K562 (cell line): Measurements from ENCODE around the gene FASTKD2. TPM values are rescaled to one million over a fixed set of nuclear protein-coding genes. Genes with fewer than 3 reads are reported as not detected.
A peak's percentile ranks its signal among the peaks of the same experiment; 100 is the strongest.

Experiments
- ATAC-seq: fragments of 200-7000 bp; cut with Tn5 transposase; 3 replicates; pipeline ENCODE4 v1.9.1; 2020; ENCODE audit warnings: moderate library complexity
- Bru-seq: library from RNA; stranded (reverse); fragments of 400-500 nt; gene quantifications from one replicate; lab custom pipeline; 2021; lab: Mats Ljungman, UMichigan
- BruChase-seq, 2 experiments: library from RNA; stranded (reverse); fragments of 400-500 nt; gene quantifications; one replicate each; lab custom pipeline; 2021; lab: Mats Ljungman, UMichigan
- BruUV-seq: library from RNA; stranded (reverse); fragments of 400-500 nt; replicated peaks from 2 replicates; lab custom pipeline; 2021; lab: Mats Ljungman, UMichigan
- CTCF ChIA-PET: fragments of 300-600 bp; formaldehyde crosslinking; extraction: SDS; loops from one replicate; lab custom pipeline; 2021; ENCODE audit warnings: low intra/inter-chr PET ratio; lab: Yijun Ruan, JAX
- POLR2A ChIA-PET: fragments of 300-600, 350-650 bp; sonication (Branson Sonifier 250); formaldehyde crosslinking; extraction: SDS; loops from one replicate; lab custom pipeline; 2021; ENCODE audit warnings: antibody characterized with exemption, inconsistent platforms; lab: Yijun Ruan, JAX
- DNase-seq, 4 experiments: peaks; one replicate each; pipeline versions ENCODE4 v3.0.0 to v3.0.0-alpha.2; 2011 to 2018; ENCODE audit warnings: low spot score in 3 of 4, mixed read lengths in 3 of 4; ENCODE audit errors: extremely low read depth in 1 of 4
- FAIRE-seq: peaks from 2 replicates; lab custom pipeline; 2011; peaks lifted over from hg19 to GRCh38; lab: Jason Lieb, UNC
- H2AFZ ChIP-seq: 2 replicates; pipeline ENCODE4 v1.6.0; 2011; ENCODE audit warnings: low read depth, low read length, control low read depth, inconsistent platforms
- H3K27ac ChIP-seq: fragments of 200-600 bp; 3 replicates; pipeline ENCODE4 v1.8.0; 2011; ENCODE audit warnings: low read depth, mild to moderate bottlenecking, control low read depth, inconsistent platforms, low read length, moderate library complexity, mixed read lengths; ENCODE audit errors: extremely low read depth
- H3K27me3 ChIP-seq, 2 experiments: fragments of 300-600 bp in 1 of 2; 2 replicates in 1 of 2; 3 replicates in 1 of 2; pipeline versions ENCODE4 v1.6.0 to v1.8.0; 2011; ENCODE audit warnings: inconsistent platforms in 2 of 2, low read length in 2 of 2, mild to moderate bottlenecking in 1 of 2, mixed read lengths in 1 of 2, moderate library complexity in 1 of 2; ENCODE audit not compliant: control insufficient read depth in 2 of 2, insufficient read depth in 2 of 2
- H3K36me3 ChIP-seq: fragments of 300-600 bp; 3 replicates; pipeline ENCODE4 v1.8.0; 2011; ENCODE audit warnings: mild to moderate bottlenecking, low read length, inconsistent platforms; ENCODE audit not compliant: control insufficient read depth, insufficient read depth
- H3K4me1 ChIP-seq, 2 experiments: fragments of 200-600 bp in 1 of 2; replicated peaks in 1 of 2; 2 replicates in 1 of 2; 3 replicates in 1 of 2; pipeline versions ENCODE4 v1.5.1 to v1.8.0; 2011; ENCODE audit warnings: inconsistent platforms in 2 of 2, low read length in 2 of 2, mild to moderate bottlenecking in 1 of 2, mixed read lengths in 1 of 2, moderate library complexity in 1 of 2; ENCODE audit not compliant: control insufficient read depth in 2 of 2, insufficient read depth in 2 of 2
- H3K4me2 ChIP-seq: 2 replicates; pipeline ENCODE4 v1.6.1; 2011; ENCODE audit warnings: low read length, control low read depth, inconsistent platforms, mixed read lengths; ENCODE audit not compliant: insufficient read depth
- H3K4me3 ChIP-seq: fragments of 200-600 bp; sonication (generic), shearing (Covaris generic); 2 replicates; pipeline ENCODE4 v1.5.1; 2016; ENCODE audit warnings: control low read depth, inconsistent platforms
- H3K79me2 ChIP-seq: fragments of 200-600 bp; 3 replicates; pipeline ENCODE4 v1.8.0; 2011; ENCODE audit warnings: low read length, inconsistent platforms; ENCODE audit not compliant: control insufficient read depth, insufficient read depth
- H3K9ac ChIP-seq, 2 experiments: 2 replicates each; pipeline versions ENCODE4 v1.6.0 to v1.6.1; 2011; ENCODE audit warnings: low read depth in 2 of 2, low read length in 2 of 2, control low read depth in 1 of 2, inconsistent platforms in 1 of 2, mild to moderate bottlenecking in 1 of 2, mixed read lengths in 1 of 2; ENCODE audit not compliant: insufficient read depth in 1 of 2
- H3K9me1 ChIP-seq: one replicate; pipeline ENCODE4 v1.6.0; 2011; ENCODE audit warnings: inconsistent platforms, mild to moderate bottlenecking, low read length, moderate library complexity; ENCODE audit not compliant: control insufficient read depth, insufficient read depth
- H3K9me3 ChIP-seq: replicated peaks from 2 replicates; pipeline ENCODE4 v1.5.1; 2011; ENCODE audit warnings: low read depth, low read length, inconsistent platforms; ENCODE audit not compliant: control insufficient read depth, insufficient read depth
- H4K20me1 ChIP-seq: replicated peaks from 2 replicates; pipeline ENCODE4 v1.6.1; 2011; ENCODE audit warnings: low read length, inconsistent platforms, mixed read lengths; ENCODE audit not compliant: control insufficient read depth, insufficient read depth
- BDP1 ChIP-seq: IDR thresholded peaks from 3 replicates; pipeline ENCODE4 v1.6.1; 2011; ENCODE audit not compliant: insufficient read length, insufficient read depth
- CHD2 ChIP-seq: IDR thresholded peaks from 2 replicates; pipeline ENCODE4 v1.6.1; 2011; ENCODE audit warnings: low read depth, low read length
- FOXP1 ChIP-seq: sonication (generic); formaldehyde crosslinking; IDR thresholded peaks from 2 replicates; pipeline ENCODE4 v1.8.0; 2022; ENCODE audit warnings: mild to moderate bottlenecking, missing genetic modification reagents
- LCOR ChIP-seq: sonication (generic); formaldehyde crosslinking; IDR thresholded peaks from 2 replicates; pipeline ENCODE4 v1.8.0; 2022; ENCODE audit warnings: mild to moderate bottlenecking, missing genetic modification reagents
- NCOA2 ChIP-seq, 2 experiments: fragments of 450-650 bp; IDR thresholded peaks; 2 replicates each; pipeline ENCODE4 v1.6.1; 2018; ENCODE audit warnings: mild to moderate bottlenecking in 2 of 2, moderate library complexity in 1 of 2; ENCODE audit not compliant: partially characterized antibody in 2 of 2
- PHF20 ChIP-seq: fragments of 450-650 bp; IDR thresholded peaks from 2 replicates; pipeline ENCODE4 v1.6.1; 2018; ENCODE audit not compliant: partially characterized antibody
- POLR2G ChIP-seq: fragments of 200-400 bp; formaldehyde crosslinking; IDR thresholded peaks from 2 replicates; pipeline ENCODE4 v1.6.1; 2017; ENCODE audit warnings: low read depth, mild to moderate bottlenecking, antibody characterized with exemption, low read length, moderate library complexity
- POLR2H ChIP-seq: IDR thresholded peaks from 2 replicates; pipeline ENCODE4 v1.6.1; 2016; ENCODE audit warnings: missing genetic modification characterization, low read depth, mild to moderate bottlenecking, control low read depth, missing compliant biosample characterization, moderate library complexity
- RBBP5 ChIP-seq: fragments of 200-600 bp; sonication (generic); IDR thresholded peaks from 2 replicates; pipeline ENCODE4 v1.6.1; 2012; ENCODE audit warnings: borderline replicate concordance, mild to moderate bottlenecking, low read length, control low read depth, inconsistent platforms; ENCODE audit not compliant: insufficient read depth, poor library complexity, severe bottlenecking
- RFX1 ChIP-seq: fragments of 450-650 bp; IDR thresholded peaks from 2 replicates; pipeline ENCODE4 v1.6.1; 2016; ENCODE audit warnings: mild to moderate bottlenecking, moderate library complexity
- SAP30 ChIP-seq: fragments of 200-600 bp; sonication (generic); IDR thresholded peaks from 2 replicates; pipeline ENCODE4 v1.6.1; 2012; ENCODE audit warnings: borderline replicate concordance, low read depth, mild to moderate bottlenecking, moderate library complexity, low read length, control low read depth, inconsistent platforms; ENCODE audit not compliant: insufficient read depth, poor library complexity, severe bottlenecking
- YY1 ChIP-seq, 3 experiments: IDR thresholded peaks; 2 replicates each; pipeline ENCODE4 v1.6.1; 2011; ENCODE audit warnings: low read length in 2 of 3, mild to moderate bottlenecking in 2 of 3, moderate library complexity in 2 of 3, borderline replicate concordance in 1 of 3, control low read depth in 1 of 3, low read depth in 1 of 3; ENCODE audit not compliant: insufficient read depth in 3 of 3, insufficient replicate concordance in 2 of 3, control insufficient read depth in 1 of 3, insufficient read length in 1 of 3; ENCODE audit errors: extremely low read depth in 1 of 3
- ZBTB7A ChIP-seq: IDR thresholded peaks from 2 replicates; pipeline ENCODE4 v1.6.1; 2011; ENCODE audit warnings: low read depth, mild to moderate bottlenecking, low read length, moderate library complexity, borderline replicate concordance; ENCODE audit not compliant: control insufficient read depth
- ZFX ChIP-seq: sonication (generic); formaldehyde crosslinking; IDR thresholded peaks from 2 replicates; pipeline ENCODE4 v1.8.0; 2022; ENCODE audit warnings: mild to moderate bottlenecking, missing genetic modification reagents, moderate library complexity
- WGBS: fragments of 100-300 bp; shearing (Covaris generic); methylation state at CpG from one replicate; pipeline ENCODE4 v1.1.6; 2016; ENCODE audit warnings: low coverage, mixed read lengths; ENCODE audit not compliant: insufficient coverage; ENCODE audit errors: missing lambda C conversion rate; 5-methylcytosine and 5-hydroxymethylcytosine counted together
- in situ Hi-C: fragments of 300-500 bp; cut with MboI; formaldehyde crosslinking; loops from 4 replicates; pipeline ENCODE4 v1.15.0; 2018; ENCODE audit warnings: inconsistent platforms, mixed read lengths
- intact Hi-C: fragments of 100-400 bp; cut with micrococcal nuclease; formaldehyde crosslinking; loops from 2 replicates; pipeline ENCODE4 v1.14.2; 2022
- long read RNA-seq, 3 experiments: library from polyadenylated mRNA in 2 of 3; library from RNA in 1 of 3; unstranded in 2 of 3; stranded (forward) in 1 of 3; transcript quantifications; one replicate each; pipeline ENCODE4 v2.0.0, GENCODE V29; 2019 to 2022
- polyA minus RNA-seq, 3 experiments: library from RNA; depleted of rRNA, polyadenylated mRNA; stranded (reverse); fragments of >200 nt; gene quantifications; 2 replicates each; pipeline ENCODE4 v1.2.3, GENCODE V29; 2011
- polyA plus RNA-seq, 8 experiments: library from polyadenylated mRNA; depleted of rRNA in 4 of 8; stranded (reverse) in 5 of 8; unstranded in 3 of 8; fragments of >200 nt; fragmentation: Nextera tagmentation in 2 of 8; fragmentation: Illumina TruSeq in 1 of 8; extraction: Ambion mirVana in 2 of 8; extraction: Trizol in 1 of 8; gene quantifications; 2 replicates each; pipeline versions ENCODE4 v1.2.1 to v1.2.3, GENCODE V29; 2011 to 2014; ENCODE audit warnings: inconsistent platforms in 1 of 8, missing spikeins in 1 of 8
- total RNA-seq, 7 experiments: library from RNA; depleted of rRNA in 6 of 7; stranded (reverse); fragments of >200 nt in 6 of 7; fragmentation: Illumina TruSeq in 2 of 7; extraction: Trizol in 2 of 7; gene quantifications; 2 replicates each; pipeline versions ENCODE4 v1.2.1 to v1.2.3, GENCODE V29; 2011 to 2021; ENCODE audit warnings: low replicate concordance in 1 of 7

Gene FASTKD2
- 13.1 and 34.5 TPM in 2 replicates for total RNA-seq (2011; cell fraction: chromatin; rRNA removed; ENCODE audit: low replicate concordance)
- 5.7 and 7.4 TPM in 2 replicates for total RNA-seq (2011; cell fraction: nucleolus; rRNA removed)
- 15.3 and 21.3 TPM in 2 replicates for total RNA-seq (2011; cell fraction: nucleoplasm; rRNA removed)
- total RNA-seq (2014; rRNA removed) (20.8 and 21.6 TPM in 2 replicates), total RNA-seq (2014; rRNA removed; fragmentation: Illumina TruSeq; extraction: Trizol) (50.4 and 54.1 TPM in 2 replicates), total RNA-seq (2015; rRNA removed; fragmentation: Illumina TruSeq; extraction: Trizol) (37.0 and 39.1 TPM in 2 replicates), total RNA-seq (2021) (26.1 and 27.4 TPM in 2 replicates), polyA plus RNA-seq (2011; rRNA removed) (39.7 and 55.0 TPM in 2 replicates), polyA plus RNA-seq (2014; fragmentation: Illumina TruSeq; extraction: Trizol) (33.7 and 37.1 TPM in 2 replicates), polyA plus RNA-seq (2014; fragmentation: Nextera tagmentation; extraction: Ambion mirVana) (10 to 100 TPM; 84.9 to 90.6 TPM), polyA plus RNA-seq (2014; rRNA removed) (22.9 and 26.6 TPM in 2 replicates), polyA minus RNA-seq (2011; rRNA and poly(A)+ RNA removed) (64.9 and 69.3 TPM in 2 replicates), Bru-seq, nascent RNA (percentile 81 among the genes with signal in this experiment), BruChase-seq, experiment 1, labeled RNA remaining after a 2-hour chase (percentile 87 among the genes with signal in this experiment), BruChase-seq, experiment 2, labeled RNA remaining after a 6-hour chase (percentile 86 among the genes with signal in this experiment)
- 19.7 and 27.0 TPM in 2 replicates for polyA plus RNA-seq (2011; cell fraction: cytosol; rRNA removed)
- polyA plus RNA-seq (2011; cell fraction: nucleus; rRNA removed) = 22.2 and 33.5 TPM in 2 replicates
- 13.9 and 20.0 TPM in 2 replicates for polyA plus RNA-seq (2012)
- 11.0 and 20.1 TPM in 2 replicates for polyA minus RNA-seq (2011; cell fraction: cytosol; rRNA and poly(A)+ RNA removed)
- 11.4 and 17.1 TPM in 2 replicates for polyA minus RNA-seq (2011; cell fraction: nucleus; rRNA and poly(A)+ RNA removed)
- long read RNA-seq, experiment 1, transcript FASTKD2-201 (12 exons, 3,188 nt) = minor isoform, 68 of 210 reads
- long read RNA-seq, experiment 1, transcript FASTKD2-202 (12 exons, 2,586 nt) = major isoform, 99 of 210 reads
- long read RNA-seq, experiment 1, partial matches to known transcripts = 25 of 210 reads
- long read RNA-seq, experiment 1, other reads (novel, unspliced or antisense) = 14 of 210 reads
- long read RNA-seq, experiment 2, transcript FASTKD2-202 (12 exons, 2,586 nt) = major isoform, 10 of 47 reads
- long read RNA-seq, experiment 2, transcript FASTKD2-201 (12 exons, 3,188 nt) = minor isoform, 7 of 47 reads
- long read RNA-seq, experiment 2, partial matches to known transcripts = 27 of 47 reads
- long read RNA-seq, experiment 2, other reads (novel, unspliced or antisense) = 2 of 47 reads
- long read RNA-seq, experiment 3, transcript FASTKD2-201 (12 exons, 3,188 nt) = minor isoform, 25 of 75 reads
- long read RNA-seq, experiment 3, transcript FASTKD2-202 (12 exons, 2,586 nt) = major isoform, 39 of 75 reads
- long read RNA-seq, experiment 3, partial matches to known transcripts = 7 of 75 reads
- long read RNA-seq, experiment 3, other reads (novel, unspliced or antisense) = 3 of 75 reads

DNA sequence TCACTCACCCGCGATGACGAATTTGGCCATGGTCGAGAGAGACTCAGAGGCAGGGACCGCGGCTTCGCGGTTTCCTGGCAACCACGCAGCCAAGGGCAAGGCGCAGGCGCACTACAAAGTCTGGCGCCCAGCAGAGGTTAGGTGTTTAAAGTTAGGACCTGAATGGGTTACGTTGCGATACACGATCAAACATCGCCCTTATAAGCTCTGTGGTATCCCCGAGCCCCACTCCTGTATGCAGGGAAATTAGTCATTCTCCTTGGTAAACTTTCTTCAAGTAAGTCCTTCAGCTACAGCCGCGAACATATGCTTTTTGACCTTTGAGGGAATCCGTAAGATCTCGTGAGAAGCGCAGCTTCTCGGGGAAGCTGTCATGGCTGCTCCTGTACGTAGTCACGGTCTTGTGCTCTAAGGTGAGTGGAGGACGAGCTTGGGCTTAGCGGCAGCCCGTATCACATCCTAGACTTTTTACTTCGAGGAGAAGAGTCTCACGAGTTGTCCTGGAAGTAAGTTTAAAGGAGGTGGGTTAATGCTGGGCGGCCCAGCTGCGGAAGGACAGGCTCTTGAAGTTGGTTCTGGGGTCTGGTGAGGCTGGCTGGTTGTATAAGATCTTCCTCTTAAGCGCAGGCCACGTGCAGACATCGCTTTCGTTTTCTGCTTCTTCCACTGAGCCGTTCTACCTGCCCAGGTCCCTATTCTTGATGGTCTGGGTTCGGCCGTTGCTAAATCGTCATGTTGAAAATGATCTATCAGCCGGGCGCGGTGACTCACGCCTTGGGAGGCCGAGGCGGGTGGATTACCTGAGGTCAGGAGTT lies at the start of gene FASTKD2, which contains the start of gene MDH1B:
TSS of gene FASTKD2 (plus strand) at position 365 of the 815 bp plus-strand sequence. CDS start 1,088 bp downstream, outside the sequence.
TSS of gene MDH1B (minus strand) at position 87 of the 815 bp plus-strand sequence. CDS start at position 30, 57 bp downstream.
- DNase-seq = peak; percentile 72 to 84 (median 77)
- Histone ChIP-seq H3K9ac (peak within 1 kb of the TSS; percentile 91 to 94), H3K79me2 (peaks cover 38% of the 10 kb centered on the region), H3K9me3 (no peaks in the 10 kb centered on the region), H3K4me1 (peaks cover 3% of the 10 kb centered on the region in 2 experiments; a peak in 3 of 5 replicates), H2AFZ (peak within 1 kb of the TSS; percentile 100), H3K36me3 (peaks cover 35% of the 10 kb centered on the region), H3K27me3 (no peaks in the 10 kb centered on the region), H3K27ac (peak within 1 kb of the TSS; percentile 91), H3K9me1 (no peaks in the 10 kb centered on the region), H3K4me3 (peak within 1 kb of the TSS; percentile 57), H4K20me1 (no peaks in the 10 kb centered on the region), H3K4me2 (peak within 1 kb of the TSS; percentile 87)
- FAIRE-seq = peak; percentile 90
- WGBS = under 1% methylated on average over 37 of the region's 46 CpGs
- BruUV-seq = no TSS peak
- in situ Hi-C loops = no loop called here
- intact Hi-C loops = no loop called here
- peak; percentile 96 for ATAC-seq
- CTCF ChIA-PET = no interaction called here
- POLR2A ChIA-PET = interaction anchor here (0.5 to 0.6 kb wide), 2 partner anchors 138 to 765 kb away, joined by 3 to 5 read pairs; no protein-coding TSS in a partner anchor
- peak; percentile 73 for TF ChIP-seq LCOR (CRISPR knock-in tag)
- peak; percentile 62; the same call in 1 of the 2 replicates for TF ChIP-seq ZFX (CRISPR knock-in tag)
- TF ChIP-seq POLR2G = peak; percentile 45; the same call in 1 of the 2 replicates
- TF ChIP-seq ZBTB7A = no peak
- no peak for TF ChIP-seq BDP1
- peak; percentile 69; the same call in 1 of the 2 replicates for TF ChIP-seq POLR2H (tag)
- TF ChIP-seq FOXP1 (CRISPR knock-in tag) = peak; percentile 69; the same call in 1 of the 2 replicates
- peak; percentile 91 for TF ChIP-seq RFX1
- TF ChIP-seq NCOA2 (IDR thresholded peaks at IDR 0.05; ENCODE audit: partially characterized antibody in 2 of 2) = no peak
- TF ChIP-seq YY1 (IDR thresholded peaks at IDR 0.05; ENCODE audit: borderline replicate concordance in 1 of 3, control insufficient read depth in 1 of 3, extremely low read depth in 1 of 3, insufficient read depth in 3 of 3, insufficient read length in 1 of 3, insufficient replicate concordance in 2 of 3, low read depth in 1 of 3, low read length in 2 of 3) = peak; percentile 72 to 95 (median 89)
- TF ChIP-seq PHF20 = peak; percentile 83
- TF ChIP-seq RBBP5 = peak; percentile 81
- peak; percentile 41 for TF ChIP-seq SAP30
- TF ChIP-seq CHD2 = peak; percentile 97
